GM18505 (cell line): ENCODE measurements around the gene MSH3.
A peak's percentile ranks its signal among the peaks of the same experiment; 100 is the strongest.

Experiments used
- ATAC-seq: cut with Tn5 transposase; IDR thresholded peaks from one replicate; pipeline ENCODE4 v1.9.1; 2021; ENCODE audit not compliant: unreplicated experiment
- POLR2A ChIP-seq: IDR thresholded peaks from 4 replicates; pipeline ENCODE4 v1.6.1; 2011; ENCODE audit warnings: borderline replicate concordance; ENCODE audit not compliant: insufficient read depth, insufficient read length; ENCODE audit errors: extremely low read depth

Gene MSH3

GRCh38 chr5:80654391-80655230 lies at the start of gene MSH3, which contains the start of gene DHFR:
Gene MSH3 (plus strand): TSS chr5:80654652. CDS start chr5:80654728, 76 bp downstream.
Gene DHFR (minus strand): TSS chr5:80654983. CDS start chr5:80654489, 494 bp downstream.
- ATAC-seq, result peak; percentile 49
- TF ChIP-seq POLR2A, result peak; percentile 87

- TF ChIP-seq POLR2A, result no peak
- no peak for ATAC-seq
Measured at GRCh38 chr5:80607343-80607742, 47.1 kb upstream of the MSH3 start.

DNA sequence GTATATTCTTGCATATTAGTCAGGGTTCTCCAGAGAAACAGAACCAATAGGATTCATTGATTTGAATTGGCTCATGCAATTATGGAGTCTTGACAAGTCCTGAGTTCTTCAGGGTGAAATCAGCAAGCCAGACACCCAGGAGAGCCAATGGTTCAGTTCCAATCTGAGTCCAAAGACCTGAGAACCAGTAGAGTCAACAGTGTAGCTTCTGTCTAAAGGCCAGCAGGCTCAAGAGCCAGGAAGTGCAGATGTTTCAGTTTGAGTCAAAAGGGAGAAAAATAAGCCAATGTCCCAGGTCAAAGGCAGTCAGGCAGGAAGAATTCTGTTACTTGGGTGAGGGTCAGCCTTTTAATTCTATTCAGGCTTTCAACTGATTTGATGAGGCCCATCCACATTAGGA lies 46.6 kb upstream of the MSH3 start:
- peak; percentile 76 for ATAC-seq
- TF ChIP-seq POLR2A, result no peak

DNA sequence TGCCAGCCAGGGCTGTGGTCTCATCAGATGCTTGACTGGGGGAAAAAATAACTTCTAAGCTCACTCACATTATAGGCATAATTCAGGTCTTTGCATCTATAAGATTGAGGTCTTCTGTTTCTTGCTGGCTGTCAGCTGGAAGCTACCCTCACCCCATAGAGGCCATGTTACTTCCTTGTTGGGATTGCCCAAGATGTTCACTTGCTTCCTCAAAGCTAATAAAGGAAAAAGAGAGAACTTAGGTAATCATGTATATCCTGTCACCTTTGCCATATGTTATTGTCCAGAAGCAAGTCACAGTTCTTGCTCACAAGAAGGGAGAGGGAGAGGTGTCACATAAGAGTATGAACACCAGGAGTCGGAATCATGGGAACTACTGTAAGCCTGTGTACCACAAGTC lies 45.7 kb upstream of the MSH3 start:
- ATAC-seq, result no peak
- no peak for TF ChIP-seq POLR2A

DNA sequence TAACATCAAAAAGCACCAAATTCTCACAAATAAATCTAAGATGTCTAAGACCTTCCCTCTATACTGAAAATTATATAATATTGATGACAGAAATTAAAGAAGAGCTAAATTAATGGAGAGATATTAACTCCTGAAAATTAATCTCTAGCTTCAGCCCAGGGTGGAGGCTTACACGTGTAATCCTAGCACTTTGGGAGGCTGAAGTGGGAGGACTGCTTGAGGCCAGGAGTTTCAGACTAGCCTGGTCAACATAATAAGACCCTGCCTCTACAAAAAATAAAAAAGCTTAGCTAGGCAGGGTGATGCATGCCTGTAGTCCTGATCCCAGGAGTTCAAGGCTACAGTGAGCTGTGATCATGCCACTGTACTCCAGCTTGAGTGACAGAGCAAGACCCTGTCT lies 44.8 kb upstream of the MSH3 start:
- no peak for TF ChIP-seq POLR2A
- no peak for ATAC-seq

DNA sequence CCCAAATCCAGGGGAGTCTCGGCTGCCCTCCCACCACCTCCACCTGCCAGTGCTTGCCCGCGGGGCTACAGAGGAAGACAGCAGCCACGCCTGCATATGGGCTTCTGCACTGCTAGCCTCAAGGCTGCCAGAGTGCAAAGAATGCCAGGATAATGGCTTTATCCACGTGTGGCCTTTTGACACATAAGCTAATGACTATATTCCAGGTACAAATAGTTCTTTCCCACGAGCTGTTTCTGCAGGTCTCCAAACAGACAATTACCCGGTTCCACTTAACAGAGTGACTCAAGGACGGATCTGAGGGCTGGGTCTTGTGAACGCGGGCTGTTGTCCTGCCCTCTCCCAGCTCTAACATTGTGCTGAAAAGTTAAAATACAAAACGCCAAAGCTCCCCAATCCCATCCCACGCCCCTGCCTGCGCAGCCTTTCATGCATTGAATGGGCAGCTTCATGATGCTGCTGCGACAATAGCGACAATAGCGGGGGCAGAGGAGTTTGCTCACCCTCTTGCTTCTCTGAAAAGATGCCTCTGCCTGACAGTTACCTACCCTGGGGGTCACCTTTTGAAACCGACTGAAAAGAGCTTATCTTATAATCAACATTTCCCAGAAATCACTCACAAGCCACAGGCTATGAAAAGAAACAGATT lies 39.1 kb upstream of the MSH3 start:
- ATAC-seq, result no peak
- TF ChIP-seq POLR2A, result no peak

GRCh38 chr5:80618438-80618837 lies 36.0 kb upstream of the MSH3 start:
- ATAC-seq, result no peak
- no peak for TF ChIP-seq POLR2A

DNA sequence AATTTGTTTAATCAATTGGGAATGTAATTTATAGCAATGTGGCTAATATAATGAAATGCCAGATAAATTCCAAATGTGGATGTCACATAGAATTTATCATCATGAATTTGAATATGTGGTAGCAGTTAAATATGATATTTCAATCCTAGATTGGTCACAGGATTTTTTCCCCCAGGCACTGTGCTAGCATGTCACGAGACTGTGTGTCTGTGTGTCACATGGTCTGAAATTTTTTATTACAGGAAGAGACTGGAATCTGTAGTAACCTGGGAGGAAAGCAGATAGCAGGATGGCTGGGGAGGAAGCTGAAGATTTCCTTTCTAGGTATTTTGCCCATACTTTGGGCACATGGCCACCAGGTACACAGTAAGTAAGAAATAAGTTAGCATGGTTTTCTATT lies 35.4 kb upstream of the MSH3 start:
- no peak for TF ChIP-seq POLR2A
- ATAC-seq, result no peak

DNA sequence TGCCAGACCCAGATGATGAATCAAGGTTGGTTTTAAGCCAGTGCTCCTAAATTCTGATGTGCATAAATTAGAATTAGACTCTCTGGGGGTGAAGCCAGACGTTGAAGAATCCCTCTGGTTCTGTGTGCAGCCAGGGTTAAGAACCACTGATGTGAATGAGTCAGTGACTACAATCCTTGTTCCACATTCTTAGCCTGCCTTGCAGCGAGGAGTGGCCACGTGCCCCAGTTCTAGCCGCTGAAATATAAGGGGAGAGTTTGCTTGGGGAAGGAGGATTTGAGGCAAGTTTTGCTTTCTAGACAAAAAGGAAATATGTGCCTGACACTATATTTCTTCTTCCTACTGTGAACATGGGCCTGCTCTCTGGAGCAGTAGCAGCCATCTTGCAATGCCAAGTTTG lies 34.2 kb upstream of the MSH3 start:
- ATAC-seq, result no peak

DNA sequence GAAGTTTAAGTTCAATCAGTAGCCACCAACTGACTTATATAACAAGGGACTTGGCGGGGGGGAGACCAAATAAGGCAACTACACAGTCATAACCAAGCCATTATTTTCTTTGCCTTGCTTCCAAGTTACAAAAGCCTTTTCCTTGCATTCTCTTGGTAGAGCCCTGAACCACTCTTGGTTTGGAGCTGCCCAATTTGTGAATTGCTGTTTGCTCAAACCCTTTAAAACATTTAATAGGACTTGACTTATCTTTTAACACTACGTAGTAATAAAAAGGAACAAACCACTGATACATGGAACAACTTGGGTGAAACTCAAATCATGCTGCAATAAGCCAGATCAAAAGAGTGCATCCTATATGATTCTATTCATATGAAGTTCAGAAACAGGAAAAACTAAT lies 31.7 kb upstream of the MSH3 start:
- no peak for TF ChIP-seq POLR2A
- ATAC-seq, result no peak

More for the DNA sequence above, 34.2 kb upstream of the MSH3 start:
- TF ChIP-seq POLR2A, result no peak

DNA sequence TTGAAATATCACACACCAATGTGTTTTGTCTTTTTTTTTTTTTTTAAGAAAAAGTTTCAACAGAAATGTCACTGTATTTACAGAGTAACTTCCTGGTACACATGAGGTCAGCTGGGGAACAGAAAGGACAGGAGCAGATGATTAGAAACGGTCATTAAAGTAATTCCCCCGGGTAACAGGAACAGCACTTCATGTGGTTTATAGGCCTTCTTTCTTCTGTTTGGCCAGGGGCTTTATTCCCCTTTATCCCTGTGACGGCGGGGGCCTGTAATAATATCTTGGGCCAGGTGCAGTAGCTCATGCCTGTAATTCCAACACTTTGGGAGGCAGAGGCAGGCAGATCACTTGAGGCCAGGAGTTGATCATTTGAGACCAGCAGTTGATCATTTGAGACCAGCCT lies 30.5 kb upstream of the MSH3 start:
- no peak for TF ChIP-seq POLR2A

DNA sequence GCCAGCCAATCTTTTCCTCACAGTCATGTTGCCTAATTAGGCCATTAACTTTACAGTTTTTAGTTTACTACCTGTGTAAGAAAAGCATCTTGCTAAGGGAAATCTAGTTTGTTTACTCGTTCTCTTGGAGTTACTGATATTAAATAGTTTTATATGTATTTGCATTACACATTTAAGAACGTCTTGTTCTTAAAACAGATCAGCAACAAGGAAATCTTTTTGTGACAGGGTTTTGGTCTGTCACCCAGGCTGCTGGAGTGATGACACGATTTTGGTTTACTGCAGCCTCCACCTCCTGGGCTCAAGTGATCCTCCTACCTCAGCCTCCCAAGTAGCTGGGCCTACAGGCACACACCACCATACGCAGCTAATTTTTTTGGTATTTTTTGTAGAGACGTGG lies 29.2 kb upstream of the MSH3 start:
- no peak for TF ChIP-seq POLR2A
- no peak for ATAC-seq

More for the DNA sequence above, 30.5 kb upstream of the MSH3 start:
- no peak for ATAC-seq

DNA sequence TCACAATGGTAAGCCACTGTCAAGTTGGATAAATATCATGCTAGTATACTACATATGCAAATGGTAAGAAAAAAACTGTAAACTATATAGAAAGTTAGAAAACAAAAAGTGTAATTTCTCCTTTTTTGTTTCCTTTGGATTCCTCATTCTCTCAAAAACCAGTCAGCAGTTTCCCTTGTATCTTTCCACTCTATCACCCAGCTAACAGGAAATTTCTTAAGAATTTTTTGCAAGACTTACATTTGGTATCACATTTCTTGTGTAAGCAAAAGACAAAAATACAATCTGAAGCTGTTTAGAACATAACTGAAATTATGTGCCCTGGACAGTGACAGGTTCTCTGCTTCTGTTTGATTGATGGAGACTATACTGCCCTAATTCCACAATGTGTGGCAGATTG lies 25.2 kb upstream of the MSH3 start:
- TF ChIP-seq POLR2A, result no peak
- no peak for ATAC-seq
